ENCODE data around the gene HAUS8. TPM values are rescaled to one million over a fixed set of nuclear protein-coding genes. Genes with fewer than 3 reads are reported as not detected.
"Not testable (repeated sequence)": the region's sequence is repeated elsewhere in the genome, so short reads cannot be mapped to it uniquely, and the experiment has no call there.

The HAUS8 gene
- polyA plus RNA-seq, 2 donors, result 7.8 to 9.3 TPM

- no peak within 1 kb of the TSS for H3K27ac ChIP-seq (ENCODE audit: low read depth in 2 of 2, low read length in 1 of 2)
Measured at GRCh38 chr19:17026706-17027534, 48.3 kb downstream of the HAUS8 start, which contains the start of gene CPAMD8. Gene CPAMD8 (minus strand): TSS chr19:17026810. CDS start chr19:17026642, 168 bp downstream.

DNA sequence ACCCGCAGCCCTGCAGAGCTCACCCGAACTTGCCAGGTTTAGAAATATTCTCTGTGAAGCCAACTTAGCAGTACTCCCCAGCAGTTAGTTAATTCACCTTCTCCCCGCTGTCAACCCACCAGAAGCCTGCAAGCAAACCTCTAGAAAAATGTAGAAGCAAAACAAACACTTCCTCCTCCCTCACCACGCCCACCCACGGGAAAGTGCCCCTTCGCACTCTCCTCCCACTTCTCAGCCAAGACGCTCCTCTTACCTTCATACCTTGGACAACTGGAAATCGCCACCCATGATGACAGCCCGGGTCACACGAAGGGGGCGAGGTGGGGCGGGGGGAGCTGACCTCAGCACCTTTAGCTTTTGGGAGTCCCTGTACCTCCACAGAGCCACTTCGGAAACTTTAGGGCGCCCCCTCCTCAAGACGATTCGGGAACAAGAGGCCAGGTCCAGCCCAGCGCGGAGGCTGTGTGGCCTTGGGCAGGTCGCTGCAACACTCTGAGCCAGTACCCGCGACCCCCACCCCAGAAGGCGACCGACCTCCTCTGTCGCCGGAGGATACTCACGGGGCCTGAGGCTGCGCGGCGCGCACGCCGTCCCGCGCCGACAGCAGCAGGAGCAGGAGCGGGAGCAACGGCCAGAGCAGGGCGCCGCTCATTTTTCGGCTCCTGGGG is 49.1 kb downstream of the HAUS8 start:
- no peaks in the 10 kb centered on the region for H3K36me3 ChIP-seq (ENCODE audit: control insufficient read depth in 2 of 2, insufficient read depth in 2 of 2, low read length in 1 of 2)
- peaks cover 3 to 23% of the 10 kb centered on the region in 2 donors for H3K27me3 ChIP-seq (ENCODE audit: control insufficient read depth in 1 of 2, insufficient read depth in 2 of 2, low read length in 2 of 2)
- H3K4me1 ChIP-seq (ENCODE audit: control insufficient read depth in 2 of 2, insufficient read depth in 2 of 2, low read length in 1 of 2), result peaks cover 0 to 4% of the 10 kb centered on the region in 2 donors
- H3K9me3 ChIP-seq (ENCODE audit: control insufficient read depth in 2 of 2, insufficient read depth in 1 of 2, low read depth in 1 of 2, low read length in 1 of 2), result peaks cover 0 to 12% of the 10 kb centered on the region in 2 donors
- 2 to 4% methylated on average over 36 to 40 of the region's 40 CpGs for WGBS, 2 donors
- H3K4me3 ChIP-seq (ENCODE audit: low read depth in 1 of 2, low read length in 2 of 2), result no peak overlapping the region
- no peak overlapping the region for H3K27ac ChIP-seq (ENCODE audit: low read depth in 2 of 2, low read length in 1 of 2)

More at GRCh38 chr19:17026706-17027534, 48.3 kb downstream of the HAUS8 start, which contains the start of gene CPAMD8:
- no peak within 1 kb of the TSS for H3K4me3 ChIP-seq (ENCODE audit: low read depth in 1 of 2, low read length in 2 of 2)
- 6 to 9% methylated on average over 27 to 67 of the region's 67 CpGs for WGBS, 2 donors
- H3K27me3 ChIP-seq (ENCODE audit: control insufficient read depth in 1 of 2, insufficient read depth in 2 of 2, low read length in 2 of 2), result peaks cover 3 to 23% of the 10 kb centered on the region in 2 donors
- H3K4me1 ChIP-seq (ENCODE audit: control insufficient read depth in 2 of 2, insufficient read depth in 2 of 2, low read length in 1 of 2), result peaks cover 0 to 4% of the 10 kb centered on the region in 2 donors
- peaks cover 0 to 12% of the 10 kb centered on the region in 2 donors for H3K9me3 ChIP-seq (ENCODE audit: control insufficient read depth in 2 of 2, insufficient read depth in 1 of 2, low read depth in 1 of 2, low read length in 1 of 2)
- no peaks in the 10 kb centered on the region for H3K36me3 ChIP-seq (ENCODE audit: control insufficient read depth in 2 of 2, insufficient read depth in 2 of 2, low read length in 1 of 2)

DNA sequence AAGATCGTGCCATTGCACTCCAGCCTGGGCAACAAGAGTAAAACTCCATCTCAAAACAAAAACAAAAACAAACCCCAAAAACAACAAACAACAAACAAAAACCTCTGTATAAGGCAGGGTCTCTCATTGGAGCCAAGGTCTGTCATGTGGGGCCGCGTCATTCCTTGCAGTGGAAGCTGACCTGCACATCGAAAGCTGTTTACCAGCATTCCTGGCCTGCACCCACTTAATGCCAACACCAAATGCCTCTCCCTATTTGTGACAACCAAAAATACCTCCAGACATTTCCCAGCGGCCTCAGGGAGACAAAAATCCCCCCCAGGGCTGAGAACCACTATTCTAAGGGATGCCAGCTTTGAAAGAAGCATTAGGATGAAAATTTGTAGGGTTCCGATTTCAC is 49.9 kb downstream of the HAUS8 start:
- Histone ChIP-seq H3K9me3 (ENCODE audit: control insufficient read depth in 2 of 2, insufficient read depth in 1 of 2, low read depth in 1 of 2, low read length in 1 of 2) (peaks cover 0 to 12% of the 10 kb centered on the region in 2 donors), H3K27me3 (ENCODE audit: control insufficient read depth in 1 of 2, insufficient read depth in 2 of 2, low read length in 2 of 2) (peaks cover 3 to 23% of the 10 kb centered on the region in 2 donors), H3K36me3 (ENCODE audit: control insufficient read depth in 2 of 2, insufficient read depth in 2 of 2, low read length in 1 of 2) (no peaks in the 10 kb centered on the region), H3K4me1 (ENCODE audit: control insufficient read depth in 2 of 2, insufficient read depth in 2 of 2, low read length in 1 of 2) (peaks cover 0 to 4% of the 10 kb centered on the region in 2 donors), H3K4me3 (ENCODE audit: low read depth in 1 of 2, low read length in 2 of 2) (no peak overlapping the region), H3K27ac (ENCODE audit: low read depth in 2 of 2, low read length in 1 of 2) (no peak overlapping the region)
- WGBS, 2 donors, result 78 to 83% methylated on average over 6 of the region's 6 CpGs

DNA sequence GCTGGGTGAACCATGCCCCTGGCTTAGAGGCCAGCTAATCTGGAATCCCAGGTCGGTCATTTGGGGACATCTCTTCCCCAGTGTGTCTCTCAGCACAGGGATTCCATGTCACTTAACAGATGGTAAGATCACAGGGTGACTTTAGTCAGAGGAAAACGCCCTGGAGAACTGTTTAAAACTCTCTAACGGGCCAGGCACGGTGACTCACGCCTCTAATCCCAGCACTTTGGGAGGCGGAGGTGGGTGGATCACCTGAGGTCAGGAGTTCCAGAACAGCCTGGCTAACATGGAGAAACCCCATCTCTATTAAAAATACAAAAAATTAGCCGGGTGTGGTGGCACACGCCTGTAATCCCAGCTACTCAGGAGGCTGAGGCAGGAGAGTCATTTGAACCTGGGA is 50.3 kb downstream of the HAUS8 start:
- 54 to 65% methylated on average over 8 of the region's 8 CpGs for WGBS, 2 donors
- peaks cover 3 to 23% of the 10 kb centered on the region in 2 donors for H3K27me3 ChIP-seq (ENCODE audit: control insufficient read depth in 1 of 2, insufficient read depth in 2 of 2, low read length in 2 of 2)
- not testable (repeated sequence) for H3K36me3 ChIP-seq (ENCODE audit: control insufficient read depth in 2 of 2, insufficient read depth in 2 of 2, low read length in 1 of 2); H3K27ac ChIP-seq (ENCODE audit: low read depth in 2 of 2, low read length in 1 of 2); H3K4me1 ChIP-seq (ENCODE audit: control insufficient read depth in 2 of 2, insufficient read depth in 2 of 2, low read length in 1 of 2); H3K4me3 ChIP-seq (ENCODE audit: low read depth in 1 of 2, low read length in 2 of 2)
- peaks cover 0 to 12% of the 10 kb centered on the region in 2 donors for H3K9me3 ChIP-seq (ENCODE audit: control insufficient read depth in 2 of 2, insufficient read depth in 1 of 2, low read depth in 1 of 2, low read length in 1 of 2)

DNA sequence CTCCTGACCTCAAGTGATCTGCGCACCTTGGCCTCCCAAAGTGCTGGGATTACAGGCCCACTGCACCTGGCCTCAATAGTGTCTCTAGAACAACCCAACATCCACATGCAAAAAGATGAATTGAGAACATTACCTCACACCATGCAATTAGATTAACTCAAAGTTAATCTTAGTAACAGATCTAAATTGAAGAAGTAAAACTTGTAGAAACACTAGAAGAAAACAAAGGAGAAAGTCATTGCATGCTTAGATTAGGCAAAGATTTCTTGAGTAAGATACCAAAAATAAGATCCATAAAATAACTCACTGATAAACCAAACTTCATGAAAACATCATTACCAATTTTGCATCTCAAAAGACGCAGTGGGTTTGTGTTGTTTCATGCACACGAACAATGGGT is 51.4 kb downstream of the HAUS8 start:
- WGBS, 2 donors, result 82 to 94% methylated on average over 3 of the region's 3 CpGs

DNA sequence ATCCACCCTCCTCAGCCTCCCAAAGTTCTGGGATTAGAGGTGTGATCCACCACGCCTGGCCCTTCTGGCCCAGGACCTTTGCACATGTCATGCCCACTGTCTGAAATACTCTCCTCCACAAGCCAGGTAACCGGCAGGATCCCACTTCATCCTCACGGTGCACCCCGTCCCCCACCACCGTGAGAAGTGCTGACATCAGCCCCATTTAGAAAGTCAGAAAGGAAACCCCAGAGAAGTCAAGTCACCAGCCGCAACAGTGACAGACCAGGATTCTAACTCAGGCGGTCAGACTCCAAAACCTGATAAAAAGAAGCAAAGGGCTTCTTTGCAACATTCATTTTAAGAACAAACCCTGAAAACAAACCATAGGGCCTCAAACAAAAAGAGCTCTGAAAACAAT is 52.5 kb downstream of the HAUS8 start:
- Histone ChIP-seq H3K27ac (ENCODE audit: low read depth in 2 of 2, low read length in 1 of 2) (no peak overlapping the region), H3K9me3 (ENCODE audit: control insufficient read depth in 2 of 2, insufficient read depth in 1 of 2, low read depth in 1 of 2, low read length in 1 of 2) (peaks cover 0 to 12% of the 10 kb centered on the region in 2 donors), H3K4me1 (ENCODE audit: control insufficient read depth in 2 of 2, insufficient read depth in 2 of 2, low read length in 1 of 2) (peaks cover 0 to 4% of the 10 kb centered on the region in 2 donors), H3K27me3 (ENCODE audit: control insufficient read depth in 1 of 2, insufficient read depth in 2 of 2, low read length in 2 of 2) (peaks cover 3 to 17% of the 10 kb centered on the region in 2 donors), H3K4me3 (ENCODE audit: low read depth in 1 of 2, low read length in 2 of 2) (no peak overlapping the region), H3K36me3 (ENCODE audit: control insufficient read depth in 2 of 2, insufficient read depth in 2 of 2, low read length in 1 of 2) (no peaks in the 10 kb centered on the region)
- 82 to 91% methylated on average over 7 of the region's 7 CpGs for WGBS, 2 donors

More for the DNA sequence above, 51.4 kb downstream of the HAUS8 start:
- Histone ChIP-seq H3K27me3 (ENCODE audit: control insufficient read depth in 1 of 2, insufficient read depth in 2 of 2, low read length in 2 of 2) (peaks cover 3 to 23% of the 10 kb centered on the region in 2 donors), H3K4me3 (ENCODE audit: low read depth in 1 of 2, low read length in 2 of 2) (no peak overlapping the region), H3K4me1 (ENCODE audit: control insufficient read depth in 2 of 2, insufficient read depth in 2 of 2, low read length in 1 of 2) (peaks cover 0 to 4% of the 10 kb centered on the region in 2 donors), H3K9me3 (ENCODE audit: control insufficient read depth in 2 of 2, insufficient read depth in 1 of 2, low read depth in 1 of 2, low read length in 1 of 2) (peaks cover 0 to 12% of the 10 kb centered on the region in 2 donors), H3K27ac (ENCODE audit: low read depth in 2 of 2, low read length in 1 of 2) (no peak overlapping the region), H3K36me3 (ENCODE audit: control insufficient read depth in 2 of 2, insufficient read depth in 2 of 2, low read length in 1 of 2) (no peaks in the 10 kb centered on the region)

DNA sequence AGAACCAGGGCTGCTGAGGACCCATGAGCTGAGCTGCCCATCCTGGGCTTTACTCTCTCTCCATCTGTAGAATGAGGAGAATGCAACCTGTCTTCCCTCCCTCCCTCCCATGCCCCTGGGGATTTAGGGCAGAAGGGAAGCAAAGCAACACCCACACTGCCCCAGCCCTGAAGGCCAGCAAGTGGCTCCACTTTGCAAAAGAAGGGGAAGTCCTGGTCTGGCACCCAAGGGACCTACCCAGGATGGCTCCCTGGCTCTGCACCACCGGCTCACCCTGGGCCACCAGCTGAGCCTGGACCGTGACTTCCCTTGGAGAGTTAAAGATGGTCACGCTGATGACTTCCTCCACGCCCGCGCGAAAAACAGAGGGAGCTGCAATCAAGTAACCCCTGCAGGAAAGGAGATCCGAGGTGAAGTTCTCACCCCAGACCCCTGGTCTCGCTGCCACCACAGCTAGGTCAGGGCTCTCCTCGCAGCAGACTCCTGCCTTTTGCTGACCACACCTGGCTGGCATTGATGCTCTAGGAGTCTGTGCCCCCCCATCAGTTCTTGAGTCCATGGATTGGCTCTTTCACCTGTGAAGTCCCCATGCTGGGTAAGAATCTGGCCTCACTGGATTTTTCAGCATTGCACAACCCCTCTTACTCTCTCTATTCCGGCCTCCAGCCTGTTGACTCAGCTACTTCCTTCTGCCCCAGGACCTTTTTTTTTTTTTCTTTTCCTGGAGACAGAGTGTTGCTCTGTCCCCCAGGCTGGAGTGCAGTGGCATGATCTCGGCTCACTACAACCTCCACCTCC is 53.3 kb downstream of the HAUS8 start:
- H3K9me3 ChIP-seq (ENCODE audit: control insufficient read depth in 2 of 2, insufficient read depth in 1 of 2, low read depth in 1 of 2, low read length in 1 of 2), result peaks cover 0 to 12% of the 10 kb centered on the region in 2 donors
- H3K27me3 ChIP-seq (ENCODE audit: control insufficient read depth in 1 of 2, insufficient read depth in 2 of 2, low read length in 2 of 2), result peaks cover 3 to 13% of the 10 kb centered on the region in 2 donors
- no peak overlapping the region for H3K4me3 ChIP-seq (ENCODE audit: low read depth in 1 of 2, low read length in 2 of 2)
- no peaks in the 10 kb centered on the region for H3K36me3 ChIP-seq (ENCODE audit: control insufficient read depth in 2 of 2, insufficient read depth in 2 of 2, low read length in 1 of 2)
- peaks cover 0 to 4% of the 10 kb centered on the region in 2 donors for H3K4me1 ChIP-seq (ENCODE audit: control insufficient read depth in 2 of 2, insufficient read depth in 2 of 2, low read length in 1 of 2)
- WGBS, 2 donors, result 76 to 86% methylated on average over 12 of the region's 12 CpGs
- H3K27ac ChIP-seq (ENCODE audit: low read depth in 2 of 2, low read length in 1 of 2), result no peak overlapping the region

DNA sequence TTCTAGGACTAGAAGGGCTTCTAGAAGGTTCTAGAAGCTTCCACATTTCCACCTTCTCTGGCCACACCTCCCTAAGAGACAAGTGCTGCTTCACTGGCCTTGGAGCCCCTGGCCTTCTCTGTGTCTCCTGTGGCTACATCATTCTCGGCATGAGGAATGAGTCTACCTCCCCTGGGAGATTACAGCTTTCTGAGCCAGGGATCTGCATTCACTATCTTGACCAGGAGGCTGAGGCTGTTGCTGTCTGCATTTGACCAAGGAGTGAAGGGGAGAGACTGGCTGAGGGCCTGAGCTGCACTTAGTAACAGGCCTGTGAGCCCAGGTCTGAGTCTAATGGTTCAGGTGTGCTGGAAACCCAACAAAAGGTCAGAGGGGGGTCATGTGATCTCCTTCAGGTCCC is 53.9 kb downstream of the HAUS8 start:
- Histone ChIP-seq H3K4me1 (ENCODE audit: control insufficient read depth in 2 of 2, insufficient read depth in 2 of 2, low read length in 1 of 2) (peaks cover 0 to 3% of the 10 kb centered on the region in 2 donors), H3K27ac (ENCODE audit: low read depth in 2 of 2, low read length in 1 of 2) (no peak overlapping the region), H3K27me3 (ENCODE audit: control insufficient read depth in 1 of 2, insufficient read depth in 2 of 2, low read length in 2 of 2) (peaks cover 3 to 6% of the 10 kb centered on the region in 2 donors), H3K9me3 (ENCODE audit: control insufficient read depth in 2 of 2, insufficient read depth in 1 of 2, low read depth in 1 of 2, low read length in 1 of 2) (peaks cover 0 to 12% of the 10 kb centered on the region in 2 donors), H3K4me3 (ENCODE audit: low read depth in 1 of 2, low read length in 2 of 2) (no peak overlapping the region), H3K36me3 (ENCODE audit: control insufficient read depth in 2 of 2, insufficient read depth in 2 of 2, low read length in 1 of 2) (no peaks in the 10 kb centered on the region)
- 88 to 96% methylated on average over 1 of the region's 1 CpG for WGBS, 2 donors

- no peak overlapping the region for H3K27ac ChIP-seq (ENCODE audit: low read depth in 2 of 2, low read length in 1 of 2)
- peaks cover 0 to 9% of the 10 kb centered on the region in 2 donors for H3K9me3 ChIP-seq (ENCODE audit: control insufficient read depth in 2 of 2, insufficient read depth in 1 of 2, low read depth in 1 of 2, low read length in 1 of 2)
- H3K36me3 ChIP-seq (ENCODE audit: control insufficient read depth in 2 of 2, insufficient read depth in 2 of 2, low read length in 1 of 2), result no peaks in the 10 kb centered on the region
- WGBS, 2 donors, result 89 to 92% methylated on average over 2 of the region's 2 CpGs
- H3K4me3 ChIP-seq (ENCODE audit: low read depth in 1 of 2, low read length in 2 of 2), result no peak overlapping the region
- peaks cover 2 to 3% of the 10 kb centered on the region in 2 donors for H3K27me3 ChIP-seq (ENCODE audit: control insufficient read depth in 1 of 2, insufficient read depth in 2 of 2, low read length in 2 of 2)
- no peaks in the 10 kb centered on the region for H3K4me1 ChIP-seq (ENCODE audit: control insufficient read depth in 2 of 2, insufficient read depth in 2 of 2, low read length in 1 of 2)
Measured at GRCh38 chr19:17020823-17021222, 54.4 kb downstream of the HAUS8 start.
